Fibroblast of mammary gland (primary cell): ENCODE results near the gene MYCBP2.

Source experiments
- DNase-seq: peaks from one replicate; pipeline ENCODE4 v3.0.0-alpha.2; 2010; ENCODE audit warnings: low read depth
- H3K4me3 ChIP-seq: 2 replicates; pipeline ENCODE4 v1.5.1; 2011; ENCODE audit warnings: low read depth, mild to moderate bottlenecking, low read length, moderate library complexity; ENCODE audit not compliant: control insufficient read depth
- CTCF ChIP-seq: conservative IDR thresholded peaks from 2 replicates; pipeline ENCODE4 v1.5.1; 2011; ENCODE audit warnings: low read depth, low read length, inconsistent platforms; ENCODE audit not compliant: control insufficient read depth, insufficient read depth

MYCBP2 gene

GRCh38 chr13:77055158-77055557 lies 271.7 kb downstream of the MYCBP2 start:
- no peak for DNase-seq
- no peak overlapping the region for H3K4me3 ChIP-seq
- TF ChIP-seq CTCF, result no peak

GRCh38 chr13:77053192-77053591 lies 273.7 kb downstream of the MYCBP2 start:
- H3K4me3 ChIP-seq, result no peak overlapping the region
- no peak for TF ChIP-seq CTCF
- DNase-seq, result no peak

- no peak for TF ChIP-seq CTCF
- DNase-seq, result no peak
- no peak overlapping the region for H3K4me3 ChIP-seq
These were observed 278.2 kb downstream of the MYCBP2 start for GRCh38 chr13:77048681-77049080.

- DNase-seq, result no peak
- no peak overlapping the region for H3K4me3 ChIP-seq
- no peak for TF ChIP-seq CTCF
These were observed 279.1 kb downstream of the MYCBP2 start for GRCh38 chr13:77047649-77048343.

GRCh38 chr13:77042566-77043177 lies 284.2 kb downstream of the MYCBP2 start:
- no peak for DNase-seq
- H3K4me3 ChIP-seq, result no peak overlapping the region
- TF ChIP-seq CTCF, result no peak

- no peak for DNase-seq
- TF ChIP-seq CTCF, result no peak
- no peak overlapping the region for H3K4me3 ChIP-seq
These were observed 286.1 kb downstream of the MYCBP2 start for GRCh38 chr13:77040835-77041234.

- no peak for DNase-seq
- H3K4me3 ChIP-seq, result no peak overlapping the region
- TF ChIP-seq CTCF, result no peak
These were observed 286.8 kb downstream of the MYCBP2 start for GRCh38 chr13:77040076-77040475.
